HG03469 (cell line): ENCODE results near the gene PRAC1.

Source experiments
- ATAC-seq: cut with Tn5 transposase; IDR thresholded peaks from one replicate; pipeline ENCODE4 v1.9.1; 2021; ENCODE audit warnings: mild to moderate bottlenecking, moderate library complexity, moderate number of reproducible peaks; ENCODE audit not compliant: unreplicated experiment

PRAC1 gene

GRCh38 chr17:48747445-48748363 lies 25.4 kb upstream of the PRAC1 start:
- ATAC-seq: no peak

- ATAC-seq: no peak
These were observed 24.7 kb upstream of the PRAC1 start for GRCh38 chr17:48746916-48747444.

- no peak for ATAC-seq
These were observed 23.3 kb upstream of the PRAC1 start for GRCh38 chr17:48745381-48746275.

- ATAC-seq: no peak
These were observed 18.2 kb upstream of the PRAC1 start for GRCh38 chr17:48740537-48740936.

- no peak for ATAC-seq
These were observed 16.6 kb upstream of the PRAC1 start for GRCh38 chr17:48738803-48739526.

GRCh38 chr17:48738424-48738802 lies 16.1 kb upstream of the PRAC1 start:
- ATAC-seq: no peak

GRCh38 chr17:48737330-48738043 lies 15.2 kb upstream of the PRAC1 start:
- no peak for ATAC-seq

GRCh38 chr17:48735062-48735351 lies 12.7 kb upstream of the PRAC1 start:
- ATAC-seq: no peak

GRCh38 chr17:48734333-48735061 lies 12.2 kb upstream of the PRAC1 start:
- no peak for ATAC-seq

GRCh38 chr17:48733632-48734328 lies 11.5 kb upstream of the PRAC1 start:
- ATAC-seq: no peak

GRCh38 chr17:48732688-48733629 lies 10.6 kb upstream of the PRAC1 start:
- ATAC-seq: no peak

GRCh38 chr17:48731355-48731754 lies 9.0 kb upstream of the PRAC1 start:
- ATAC-seq: no peak

- no peak for ATAC-seq
These were observed 7.9 kb upstream of the PRAC1 start for GRCh38 chr17:48730240-48730550.

- no peak for ATAC-seq
These were observed 7.3 kb upstream of the PRAC1 start for GRCh38 chr17:48729335-48730239.

GRCh38 chr17:48728232-48729231 lies 6.2 kb upstream of the PRAC1 start, which contains the start of gene HOXB13:
HOXB13 (minus strand) TSS chr17:48728750; CDS start chr17:48728593, 157 bp downstream.
- no peak for ATAC-seq
